Measurements from ENCODE around the gene DDX47.

- peak; percentile 76 for TF ChIP-seq CTCF (conservative IDR thresholded peaks at IDR 0.05; ENCODE audit: low read length)
- TF ChIP-seq EZH2phosphoT487 (IDR thresholded peaks at IDR 0.05; ENCODE audit: borderline replicate concordance), result no peak
Observed at GRCh38 chr12:12788675-12789368, 24.3 kb upstream of the DDX47 start.
